SK-N-SH (cell line): ENCODE results near the gene TBC1D12. TPM values are rescaled to one million over a fixed set of nuclear protein-coding genes. Genes with fewer than 3 reads are reported as not detected.

Experiments
- CTCF ChIA-PET: fragments of 300-600, 350-600 bp; formaldehyde crosslinking; extraction: SDS; loops from one replicate; lab custom pipeline; 2021; lab: Yijun Ruan, JAX
- POLR2A ChIA-PET: fragments of 350-600 bp; sonication (Branson Sonifier 250); formaldehyde crosslinking; extraction: SDS; loops from one replicate; lab custom pipeline; 2020; ENCODE audit warnings: antibody characterized with exemption, inconsistent platforms; lab: Yijun Ruan, JAX
- DNase-seq: peaks from one replicate; pipeline ENCODE4 v3.0.0; 2012
- H2AFZ ChIP-seq: fragments of 200-600 bp; sonication (generic); 2 replicates; pipeline ENCODE4 v1.8.1; 2016; ENCODE audit warnings: antibody characterized with exemption, mild to moderate bottlenecking, low read depth
- H3F3A ChIP-seq: fragments of 200-600 bp; sonication (generic); replicated peaks from 2 replicates; pipeline ENCODE3; 2016; ENCODE audit warnings: antibody characterized with exemption, mild to moderate bottlenecking; ENCODE audit not compliant: insufficient read depth
- H3K27ac ChIP-seq, 2 experiments: fragments of 200-500 bp in 1 of 2; fragments of 200-600 bp in 1 of 2; sonication (Bioruptor generic) in 1 of 2; sonication (generic), shearing (Covaris generic) in 1 of 2; 2 replicates each; pipeline versions ENCODE4 v1.5.1 to v1.6.1; 2014 to 2016; ENCODE audit warnings: low read depth in 2 of 2, inconsistent platforms in 1 of 2, low read length in 1 of 2, mild to moderate bottlenecking in 1 of 2, mixed read lengths in 1 of 2
- H3K27me3 ChIP-seq: fragments of 200-600 bp; sonication (generic), shearing (Covaris generic); 2 replicates; pipeline ENCODE4 v1.6.1; 2016; ENCODE audit warnings: mixed run types; ENCODE audit not compliant: insufficient read depth
- H3K36me3 ChIP-seq, 2 experiments: fragments of 200-500 bp in 1 of 2; fragments of 200-600 bp in 1 of 2; sonication (Bioruptor generic) in 1 of 2; sonication (generic) in 1 of 2; replicated peaks in 1 of 2; 2 replicates each; pipeline versions ENCODE3 to v1.5.1; 2014 to 2016; ENCODE audit warnings: low read length in 1 of 2, mild to moderate bottlenecking in 1 of 2; ENCODE audit not compliant: insufficient read depth in 2 of 2, control insufficient read depth in 1 of 2
- H3K4me1 ChIP-seq, 2 experiments: fragments of 200-500 bp in 1 of 2; fragments of 200-600 bp in 1 of 2; sonication (Bioruptor generic) in 1 of 2; sonication (generic), shearing (Covaris generic) in 1 of 2; 2 replicates each; pipeline versions ENCODE4 v1.5.1 to v1.6.1; 2014 to 2016; ENCODE audit warnings: low read depth in 1 of 2, low read length in 1 of 2, mixed run types in 1 of 2; ENCODE audit not compliant: insufficient read depth in 2 of 2, control insufficient read depth in 1 of 2
- H3K4me2 ChIP-seq: fragments of 200-600 bp; sonication (generic), shearing (Covaris generic); 2 replicates; pipeline ENCODE4 v1.6.1; 2017; ENCODE audit warnings: mixed run types
- H3K4me3 ChIP-seq, 2 experiments: fragments of 200-500 bp in 1 of 2; fragments of 200-600 bp in 1 of 2; sonication (Bioruptor generic) in 1 of 2; sonication (generic), shearing (Covaris generic) in 1 of 2; 2 replicates each; pipeline versions ENCODE4 v1.5.1 to v1.8.1; 2014 to 2016; ENCODE audit warnings: low read depth in 2 of 2, inconsistent platforms in 1 of 2, low read length in 1 of 2, mild to moderate bottlenecking in 1 of 2, mixed read lengths in 1 of 2, moderate library complexity in 1 of 2
- H3K79me2 ChIP-seq: fragments of 200-600 bp; sonication (generic); 2 replicates; pipeline ENCODE4 v1.8.1; 2017; ENCODE audit warnings: mild to moderate bottlenecking; ENCODE audit not compliant: insufficient read depth
- H3K9ac ChIP-seq: fragments of 200-600 bp; sonication (generic); 2 replicates; pipeline ENCODE4 v1.6.1; 2017; ENCODE audit warnings: mixed run types
- H3K9me2 ChIP-seq: fragments of 200-600 bp; sonication (generic); 2 replicates; pipeline ENCODE4 v1.6.1; 2017; ENCODE audit warnings: mixed run types
- H3K9me3 ChIP-seq: fragments of 200-600 bp; sonication (generic); 2 replicates; pipeline ENCODE4 v1.6.1; 2017; ENCODE audit warnings: mixed run types, mild to moderate bottlenecking, moderate library complexity
- H4K20me1 ChIP-seq: fragments of 200-600 bp; sonication (generic); 2 replicates; pipeline ENCODE4 v1.6.1; 2017; ENCODE audit warnings: mild to moderate bottlenecking, mixed run types; ENCODE audit not compliant: insufficient read depth
- EP300 ChIP-seq, 2 experiments: IDR thresholded peaks; 2 replicates each; pipeline versions ENCODE4 v1.4.0 to v1.6.1; 2012; ENCODE audit warnings: borderline replicate concordance in 1 of 2, low read depth in 1 of 2, low read length in 1 of 2
- EZH2phosphoT487 ChIP-seq: fragments of 200-600 bp; sonication (generic); IDR thresholded peaks from 2 replicates; pipeline ENCODE4 v1.6.1; 2017; ENCODE audit warnings: low read depth, mixed run types, mild to moderate bottlenecking, antibody characterized with exemption, moderate library complexity, borderline replicate concordance
- FOSL2 ChIP-seq: IDR thresholded peaks from 2 replicates; pipeline ENCODE4 v1.4.0; 2012; ENCODE audit warnings: low read depth, mild to moderate bottlenecking, moderate library complexity, borderline replicate concordance
- FOXM1 ChIP-seq: IDR thresholded peaks from 2 replicates; pipeline ENCODE4 v1.4.0; 2012; ENCODE audit warnings: low read depth, mild to moderate bottlenecking
- GABPA ChIP-seq: IDR thresholded peaks from 2 replicates; pipeline ENCODE4 v1.4.0; 2012; ENCODE audit warnings: low read depth, mild to moderate bottlenecking
- GATA2 ChIP-seq: sonication (generic); formaldehyde crosslinking; IDR thresholded peaks from 2 replicates; pipeline ENCODE4 v1.5.0; 2020; ENCODE audit warnings: mild to moderate bottlenecking, missing genetic modification reagents
- MEF2A ChIP-seq: IDR thresholded peaks from 2 replicates; pipeline ENCODE4 v1.4.0; 2012; ENCODE audit warnings: low read depth, borderline replicate concordance
- MXI1 ChIP-seq: IDR thresholded peaks from 2 replicates; pipeline ENCODE4 v1.6.1; 2012; ENCODE audit warnings: mild to moderate bottlenecking, low read depth, low read length, improper control_type of control experiment
- NFIC ChIP-seq: IDR thresholded peaks from 2 replicates; pipeline ENCODE4 v1.4.0; 2012; ENCODE audit warnings: borderline replicate concordance
- NRF1 ChIP-seq: IDR thresholded peaks from 2 replicates; pipeline ENCODE4 v1.6.1; 2012; ENCODE audit warnings: low read depth, mild to moderate bottlenecking, low read length
- POLR2AphosphoS5 ChIP-seq: IDR thresholded peaks from 2 replicates; pipeline ENCODE4 v1.6.1; 2012; ENCODE audit warnings: low read depth, low read length
- RAD21 ChIP-seq: IDR thresholded peaks from 2 replicates; pipeline ENCODE4 v1.6.1; 2012; ENCODE audit warnings: mild to moderate bottlenecking, low read length
- RCOR1 ChIP-seq: fragments of 150-350 bp; IDR thresholded peaks from 2 replicates; pipeline ENCODE4 v1.6.1; 2017; ENCODE audit warnings: antibody characterized with exemption, low read length
- SIN3A ChIP-seq: IDR thresholded peaks from 2 replicates; pipeline ENCODE4 v1.6.1; 2012; ENCODE audit warnings: low read depth, mild to moderate bottlenecking, low read length, moderate library complexity, borderline replicate concordance
- SMC3 ChIP-seq: IDR thresholded peaks from 2 replicates; pipeline ENCODE4 v1.6.1; 2012; ENCODE audit warnings: low read depth, low read length, improper control_type of control experiment
- TAF1 ChIP-seq: IDR thresholded peaks from 2 replicates; pipeline ENCODE4 v1.6.1; 2012; ENCODE audit warnings: low read depth, mild to moderate bottlenecking, low read length, moderate library complexity, borderline replicate concordance
- TEAD4 ChIP-seq: IDR thresholded peaks from 2 replicates; pipeline ENCODE4 v1.4.0; 2012; ENCODE audit warnings: mild to moderate bottlenecking, borderline replicate concordance; ENCODE audit not compliant: insufficient read depth
- YY1 ChIP-seq: IDR thresholded peaks from 2 replicates; pipeline ENCODE4 v1.4.0; 2012; ENCODE audit warnings: low read depth, mild to moderate bottlenecking
- WGBS: methylation state at CpG from one replicate; pipeline ENCODE4 v1.1.6; 2017; ENCODE audit warnings: low lambda C conversion rate; 5-methylcytosine and 5-hydroxymethylcytosine counted together
- polyA plus RNA-seq, 3 experiments: library from polyadenylated mRNA; depleted of rRNA; stranded (reverse); fragments of >200 nt; gene quantifications; 2 replicates each; pipeline ENCODE4 v1.2.3, GENCODE V29; 2012
- TF ChIP-seq, protein P1 (sequence below): IDR thresholded peaks from 2 replicates; pipeline ENCODE4 v1.6.1; 2012; ENCODE audit warnings: mild to moderate bottlenecking, low read depth, low read length, moderate library complexity
- TF ChIP-seq, protein P2 (sequence below): fragments of 150-350 bp; IDR thresholded peaks from 2 replicates; pipeline ENCODE4 v1.6.1; 2017; ENCODE audit warnings: antibody characterized with exemption, low read length, low read depth, borderline replicate concordance
- TF ChIP-seq, protein P3 (sequence below): IDR thresholded peaks from 2 replicates; pipeline ENCODE4 v1.4.0; 2012; ENCODE audit warnings: low read depth, borderline replicate concordance

Gene TBC1D12
- polyA plus RNA-seq, 1 of the 3 experiments (the other 2 are of a cell fraction) = 1.8 TPM

DNA sequence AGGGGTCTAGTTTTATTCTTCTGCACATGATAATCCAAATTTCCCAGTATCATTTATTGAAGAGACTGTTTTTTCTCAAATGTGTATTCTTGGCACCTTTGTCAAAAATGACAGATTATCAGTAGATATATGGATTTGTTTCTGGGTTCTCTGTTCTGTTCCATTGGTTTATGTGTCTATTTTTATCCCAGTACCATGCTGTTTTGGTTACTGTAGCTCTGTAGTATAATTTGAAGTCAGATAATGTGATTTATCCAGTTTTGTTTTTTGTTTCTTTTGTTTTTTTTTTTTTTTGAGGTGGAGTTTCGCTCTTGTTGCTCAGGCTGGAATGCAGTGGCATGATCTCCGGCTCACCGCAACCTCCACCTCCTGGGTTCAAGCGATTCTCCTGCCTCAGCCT, 81.6 kb downstream of the TBC1D12 start (continued):
- TF ChIP-seq, protein P1, sequence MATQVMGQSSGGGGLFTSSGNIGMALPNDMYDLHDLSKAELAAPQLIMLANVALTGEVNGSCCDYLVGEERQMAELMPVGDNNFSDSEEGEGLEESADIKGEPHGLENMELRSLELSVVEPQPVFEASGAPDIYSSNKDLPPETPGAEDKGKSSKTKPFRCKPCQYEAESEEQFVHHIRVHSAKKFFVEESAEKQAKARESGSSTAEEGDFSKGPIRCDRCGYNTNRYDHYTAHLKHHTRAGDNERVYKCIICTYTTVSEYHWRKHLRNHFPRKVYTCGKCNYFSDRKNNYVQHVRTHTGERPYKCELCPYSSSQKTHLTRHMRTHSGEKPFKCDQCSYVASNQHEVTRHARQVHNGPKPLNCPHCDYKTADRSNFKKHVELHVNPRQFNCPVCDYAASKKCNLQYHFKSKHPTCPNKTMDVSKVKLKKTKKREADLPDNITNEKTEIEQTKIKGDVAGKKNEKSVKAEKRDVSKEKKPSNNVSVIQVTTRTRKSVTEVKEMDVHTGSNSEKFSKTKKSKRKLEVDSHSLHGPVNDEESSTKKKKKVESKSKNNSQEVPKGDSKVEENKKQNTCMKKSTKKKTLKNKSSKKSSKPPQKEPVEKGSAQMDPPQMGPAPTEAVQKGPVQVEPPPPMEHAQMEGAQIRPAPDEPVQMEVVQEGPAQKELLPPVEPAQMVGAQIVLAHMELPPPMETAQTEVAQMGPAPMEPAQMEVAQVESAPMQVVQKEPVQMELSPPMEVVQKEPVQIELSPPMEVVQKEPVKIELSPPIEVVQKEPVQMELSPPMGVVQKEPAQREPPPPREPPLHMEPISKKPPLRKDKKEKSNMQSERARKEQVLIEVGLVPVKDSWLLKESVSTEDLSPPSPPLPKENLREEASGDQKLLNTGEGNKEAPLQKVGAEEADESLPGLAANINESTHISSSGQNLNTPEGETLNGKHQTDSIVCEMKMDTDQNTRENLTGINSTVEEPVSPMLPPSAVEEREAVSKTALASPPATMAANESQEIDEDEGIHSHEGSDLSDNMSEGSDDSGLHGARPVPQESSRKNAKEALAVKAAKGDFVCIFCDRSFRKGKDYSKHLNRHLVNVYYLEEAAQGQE = no peak
- TF ChIP-seq TAF1 = no peak
- no peak for TF ChIP-seq FOSL2
- no peak for TF ChIP-seq GABPA
- no peak for TF ChIP-seq GATA2
- TF ChIP-seq, protein P2, sequence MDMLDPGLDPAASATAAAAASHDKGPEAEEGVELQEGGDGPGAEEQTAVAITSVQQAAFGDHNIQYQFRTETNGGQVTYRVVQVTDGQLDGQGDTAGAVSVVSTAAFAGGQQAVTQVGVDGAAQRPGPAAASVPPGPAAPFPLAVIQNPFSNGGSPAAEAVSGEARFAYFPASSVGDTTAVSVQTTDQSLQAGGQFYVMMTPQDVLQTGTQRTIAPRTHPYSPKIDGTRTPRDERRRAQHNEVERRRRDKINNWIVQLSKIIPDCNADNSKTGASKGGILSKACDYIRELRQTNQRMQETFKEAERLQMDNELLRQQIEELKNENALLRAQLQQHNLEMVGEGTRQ = no peak

DNA sequence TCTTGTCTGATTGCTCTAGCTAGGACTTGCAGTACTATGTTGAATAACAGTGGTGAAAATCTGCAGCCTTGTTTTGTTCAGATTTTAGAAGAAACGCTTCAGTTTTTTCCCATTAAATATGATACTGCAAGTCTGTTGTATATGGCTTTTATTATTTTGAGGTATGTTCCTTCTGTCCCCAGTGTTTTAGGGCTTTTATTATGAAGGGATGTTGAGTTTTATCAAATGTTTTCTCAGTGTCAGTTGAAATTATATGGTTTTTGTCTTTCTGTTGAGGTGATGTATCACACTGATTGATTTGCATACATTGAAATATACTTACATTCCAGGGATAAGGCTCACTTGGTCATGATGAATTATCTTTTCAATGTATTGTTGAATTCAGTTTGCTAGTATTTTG, 82.8 kb downstream of the TBC1D12 start:
- Histone ChIP-seq H3K36me3 (peaks cover 0 to 22% of the 10 kb centered on the region in 2 experiments), H3K9me2 (no peaks in the 10 kb centered on the region), H3K27ac (no peak overlapping the region), H3K4me2 (no peak overlapping the region), H3F3A (peaks cover 9% of the 10 kb centered on the region), H3K4me3 (no peak overlapping the region), H4K20me1 (no peaks in the 10 kb centered on the region), H3K4me1 (no peaks in the 10 kb centered on the region; a peak in 1 of 4 replicates), H2AFZ (no peak overlapping the region), H3K27me3 (no peaks in the 10 kb centered on the region), H3K79me2 (no peaks in the 10 kb centered on the region), H3K9me3 (no peaks in the 10 kb centered on the region)
- 88% methylated on average over 1 of the region's 1 CpG for WGBS
- CTCF ChIA-PET = no interaction called here
- TF ChIP-seq GATA2 = no peak
- TF ChIP-seq, all 33 proteins: peak for 0
- no peak for DNase-seq
- no peak overlapping the region for H3K9ac ChIP-seq
- POLR2A ChIA-PET = no interaction called here

DNA sequence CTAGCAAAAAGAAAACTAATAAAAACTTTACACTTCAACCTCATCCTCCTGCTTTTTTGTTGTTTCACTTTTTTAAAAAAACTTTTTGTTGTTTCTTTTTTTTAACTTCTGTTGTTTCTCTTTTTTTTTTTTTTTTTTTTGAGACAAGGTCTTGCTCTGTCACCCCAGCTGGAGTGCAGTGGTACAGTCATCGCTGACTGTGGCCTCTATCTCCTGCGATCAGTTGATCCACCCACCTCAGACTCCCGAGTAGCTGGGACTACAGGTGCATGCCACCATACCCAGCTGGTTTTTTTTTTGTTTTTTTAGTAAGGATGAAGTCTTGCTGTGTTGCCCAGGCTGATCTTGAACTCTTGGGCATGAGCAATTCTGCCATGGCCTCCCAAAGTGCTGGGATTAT, 85.2 kb downstream of the TBC1D12 start:
- Histone ChIP-seq H3K79me2 (no peaks in the 10 kb centered on the region), H3K9me2 (no peaks in the 10 kb centered on the region), H3K4me3 (no peak overlapping the region), H3K4me2 (no peak overlapping the region), H4K20me1 (no peaks in the 10 kb centered on the region), H3K4me1 (no peaks in the 10 kb centered on the region; a peak in 2 of 4 replicates), H3K9ac (no peak overlapping the region), H3K27me3 (no peaks in the 10 kb centered on the region), H3F3A (peaks cover 9% of the 10 kb centered on the region), H3K9me3 (no peaks in the 10 kb centered on the region), H2AFZ (no peak overlapping the region), H3K27ac (no peak overlapping the region), H3K36me3 (peaks cover 0 to 18% of the 10 kb centered on the region in 2 experiments)
- WGBS = 86% methylated on average over 3 of the region's 3 CpGs
- no peak for DNase-seq
- ChIA-PET CTCF (interaction anchor here (1.0 to 1.1 kb wide), 2 partner anchors 44 to 167 kb away, joined by 3 read pairs; no protein-coding TSS in a partner anchor), POLR2A (no interaction called here)
- TF ChIP-seq MEF2A = no peak
- TF ChIP-seq EP300 (IDR thresholded peaks at IDR 0.05; ENCODE audit: borderline replicate concordance in 1 of 2, low read depth in 1 of 2, low read length in 1 of 2) = no peak
- no peak for TF ChIP-seq SIN3A
- TF ChIP-seq NFIC = no peak
- TF ChIP-seq SMC3 = no peak
- no peak for TF ChIP-seq NRF1
- no peak for TF ChIP-seq RCOR1
- TF ChIP-seq EZH2phosphoT487 = no peak
- TF ChIP-seq FOXM1 = no peak
- TF ChIP-seq TEAD4 = no peak
- TF ChIP-seq MXI1 = no peak
- no peak for TF ChIP-seq RAD21
- TF ChIP-seq POLR2AphosphoS5 = no peak
- TF ChIP-seq YY1 = no peak
- TF ChIP-seq, protein P3, sequence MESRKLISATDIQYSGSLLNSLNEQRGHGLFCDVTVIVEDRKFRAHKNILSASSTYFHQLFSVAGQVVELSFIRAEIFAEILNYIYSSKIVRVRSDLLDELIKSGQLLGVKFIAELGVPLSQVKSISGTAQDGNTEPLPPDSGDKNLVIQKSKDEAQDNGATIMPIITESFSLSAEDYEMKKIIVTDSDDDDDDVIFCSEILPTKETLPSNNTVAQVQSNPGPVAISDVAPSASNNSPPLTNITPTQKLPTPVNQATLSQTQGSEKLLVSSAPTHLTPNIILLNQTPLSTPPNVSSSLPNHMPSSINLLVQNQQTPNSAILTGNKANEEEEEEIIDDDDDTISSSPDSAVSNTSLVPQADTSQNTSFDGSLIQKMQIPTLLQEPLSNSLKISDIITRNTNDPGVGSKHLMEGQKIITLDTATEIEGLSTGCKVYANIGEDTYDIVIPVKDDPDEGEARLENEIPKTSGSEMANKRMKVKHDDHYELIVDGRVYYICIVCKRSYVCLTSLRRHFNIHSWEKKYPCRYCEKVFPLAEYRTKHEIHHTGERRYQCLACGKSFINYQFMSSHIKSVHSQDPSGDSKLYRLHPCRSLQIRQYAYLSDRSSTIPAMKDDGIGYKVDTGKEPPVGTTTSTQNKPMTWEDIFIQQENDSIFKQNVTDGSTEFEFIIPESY = no peak
